SIG-M5 treated with dmso at 0.1 percent for 504 hours (cell line): ENCODE measurements around the gene HOMEZ.
"Not testable (repeated sequence)": the region's sequence is repeated elsewhere in the genome, so short reads cannot be mapped to it uniquely, and the experiment has no call there.

Experiments
- DNase-seq: peaks from one replicate; lab custom pipeline; 2025; ENCODE audit not compliant: unreplicated experiment; lab: John Stamatoyannopoulos, UW

The HOMEZ gene

DNA sequence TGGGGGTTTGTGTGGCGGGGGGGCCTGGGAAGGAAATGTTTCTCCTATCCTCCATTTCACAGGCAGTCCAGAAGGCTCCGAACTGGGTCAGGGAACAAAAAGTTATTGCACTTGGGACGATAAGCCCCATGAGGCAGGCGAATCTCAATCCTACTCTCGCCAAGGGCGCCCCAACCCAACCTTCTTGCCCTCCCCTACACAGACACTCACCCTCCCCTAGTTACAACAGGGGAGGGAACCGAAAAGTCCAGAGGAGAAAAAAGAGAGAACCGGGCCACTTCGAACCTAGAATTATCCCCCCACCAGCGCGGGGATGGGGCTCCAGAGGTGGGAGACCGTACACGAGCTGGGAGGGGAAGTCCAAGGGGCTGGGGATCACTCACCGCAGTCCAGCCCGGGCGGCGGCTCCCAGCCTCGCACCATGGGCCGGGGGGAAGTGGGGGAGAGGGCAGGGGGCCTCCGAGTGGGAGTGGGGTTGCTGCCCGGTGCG, 357 bp downstream of the HOMEZ start:
- DNase-seq: no peak

DNA sequence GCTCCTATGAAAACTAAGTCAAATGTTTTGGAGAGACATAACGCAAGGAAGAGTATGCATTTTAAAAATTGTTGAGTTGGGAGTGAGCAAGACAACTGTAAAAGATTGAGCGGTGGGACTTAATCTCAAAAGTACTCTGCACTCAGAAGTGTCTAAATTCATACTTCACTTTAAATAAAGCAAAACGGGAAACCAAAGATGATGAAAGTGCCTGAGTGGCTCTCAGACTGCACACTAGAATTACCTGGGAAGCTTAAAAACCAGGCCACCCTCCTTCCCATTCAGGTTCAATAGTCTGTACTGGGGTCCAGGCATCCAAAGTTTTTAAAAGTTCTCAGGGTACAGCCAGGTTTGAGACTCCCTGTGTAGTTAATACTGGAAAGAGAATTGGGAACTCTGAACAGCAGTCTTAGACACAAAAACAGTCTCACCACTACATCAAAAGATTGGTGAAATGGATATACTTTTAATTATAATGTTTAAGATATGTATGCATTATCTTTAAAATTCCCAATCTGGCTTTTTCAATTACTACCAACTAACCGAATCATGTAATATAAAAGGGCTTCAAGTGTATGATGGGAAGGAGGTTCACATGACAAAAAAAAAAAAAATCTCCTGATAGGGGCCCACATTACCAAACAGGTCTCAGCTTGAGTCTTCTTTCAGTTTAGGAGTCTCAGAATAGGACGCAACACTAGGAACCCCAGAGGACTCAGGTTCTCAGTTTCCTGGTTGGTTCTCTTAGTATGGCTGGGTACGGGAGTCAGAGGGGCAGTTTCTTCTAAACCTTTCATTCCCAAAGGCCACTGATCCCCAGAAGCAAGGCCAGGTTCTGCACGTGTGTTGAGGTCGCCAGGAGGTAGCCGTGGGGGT, 1.0 kb downstream of the HOMEZ start:
- peak; percentile 51 for DNase-seq

GRCh38 chr14:23281247-23281646, 4.7 kb downstream of the HOMEZ start:
- DNase-seq: no peak

- not testable (repeated sequence) for DNase-seq
Measured at GRCh38 chr14:23277928-23278327, 8.0 kb downstream of the HOMEZ start.

GRCh38 chr14:23277189-23277588, 8.7 kb downstream of the HOMEZ start:
- DNase-seq: no peak

- no peak for DNase-seq
Measured at GRCh38 chr14:23275412-23275811, 10.5 kb downstream of the HOMEZ start.

DNA sequence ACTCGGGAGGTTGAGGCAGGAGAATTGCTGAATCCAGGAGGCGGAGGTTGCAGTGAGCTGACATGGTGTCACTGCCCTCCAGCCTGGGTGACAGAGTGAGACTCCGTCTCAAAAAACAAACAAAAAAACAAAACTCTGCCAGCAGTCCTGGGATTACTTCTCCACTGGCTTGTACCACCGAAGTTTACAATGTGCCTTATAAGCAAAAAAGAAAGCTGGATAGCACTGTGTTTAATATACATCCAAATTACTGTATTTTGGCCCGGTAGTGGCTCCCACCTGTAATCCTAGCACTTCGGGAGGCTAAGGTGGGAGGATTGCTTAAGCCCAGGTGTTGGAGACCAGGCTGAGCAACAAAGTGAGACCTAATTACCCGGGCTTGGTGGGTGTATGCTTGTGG, 16.7 kb downstream of the HOMEZ start:
- no peak for DNase-seq

DNA sequence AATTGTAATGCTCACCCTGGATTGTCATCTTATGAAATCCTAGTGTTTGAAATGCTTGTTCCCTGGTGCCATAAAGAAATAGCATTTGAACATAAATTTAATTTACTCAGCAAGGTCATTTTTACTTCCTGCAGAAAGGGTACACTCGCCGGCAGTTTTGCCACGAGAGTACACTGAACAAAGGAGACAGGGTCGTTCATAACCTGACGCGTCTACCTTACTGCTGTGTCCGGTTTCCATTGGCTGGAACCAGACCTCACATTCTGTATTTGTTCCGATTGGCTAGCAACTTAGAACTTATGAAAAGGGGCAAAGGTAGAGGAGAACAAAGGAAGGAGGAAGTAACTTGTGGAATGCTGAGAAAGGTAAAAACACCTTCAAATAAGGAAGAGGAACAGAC, 25.1 kb downstream of the HOMEZ start:
- not testable (repeated sequence) for DNase-seq

- DNase-seq: no peak
Measured at GRCh38 chr14:23259426-23259825, 26.5 kb downstream of the HOMEZ start.

DNA sequence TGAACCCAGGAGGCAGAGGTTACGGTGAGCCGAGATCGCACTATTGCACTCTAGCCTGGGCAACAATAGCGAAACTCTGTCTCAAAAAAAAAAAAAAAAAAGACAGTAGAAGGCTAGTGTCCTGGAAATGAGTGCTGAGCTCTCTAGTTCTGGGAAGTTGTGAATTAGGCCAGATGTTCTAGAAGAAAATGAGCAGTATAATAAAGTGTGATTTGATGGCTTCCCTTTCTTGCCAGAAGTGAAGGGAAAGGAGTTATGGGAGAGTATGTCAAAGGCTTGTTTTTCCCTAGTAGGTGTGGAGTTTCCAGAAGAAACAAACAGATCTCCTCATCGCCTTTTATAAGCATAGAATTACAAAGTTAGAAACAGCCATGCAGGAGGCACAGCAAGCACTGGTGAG, 27.7 kb downstream of the HOMEZ start:
- DNase-seq: no peak

DNA sequence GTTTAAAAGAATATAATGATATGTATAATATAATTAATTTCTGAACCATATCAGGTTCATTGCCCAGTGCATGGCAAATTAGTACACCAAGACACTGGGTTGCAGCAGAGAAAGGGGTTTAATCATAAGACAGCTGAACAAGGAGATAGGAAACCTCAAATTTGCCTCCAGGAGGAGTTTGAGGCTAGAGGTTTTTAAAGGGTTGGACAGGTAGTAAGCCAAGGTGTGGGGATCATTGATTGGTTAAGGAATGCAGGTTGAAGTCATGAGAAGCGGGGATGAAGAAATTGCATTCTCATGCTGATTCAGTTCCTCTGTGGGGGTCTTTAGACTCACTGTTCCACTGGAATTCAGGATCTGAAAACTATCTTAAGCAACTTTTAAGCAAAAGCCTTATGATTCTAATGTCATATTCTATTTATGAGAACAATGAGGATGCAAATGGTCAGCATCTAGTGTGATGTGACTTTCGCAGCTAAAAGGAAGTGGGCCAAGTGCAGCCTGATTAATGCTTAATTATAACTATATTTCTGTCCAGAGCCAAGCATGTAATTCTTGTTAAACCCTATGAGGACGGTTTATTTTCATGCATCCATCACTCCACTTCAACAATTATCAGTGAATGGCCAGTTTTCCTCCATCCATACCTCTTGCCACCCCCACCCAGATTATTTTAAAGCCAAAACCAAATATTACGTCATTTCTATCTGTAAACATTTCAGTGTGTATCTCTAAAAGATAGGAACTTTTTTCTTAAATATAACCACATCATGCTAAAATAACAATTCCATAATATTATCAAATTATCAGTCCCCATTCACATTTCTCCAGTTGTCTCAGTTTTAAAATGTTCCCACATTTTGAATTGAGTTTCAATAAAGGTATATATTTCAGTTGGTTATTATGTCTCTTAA, 33.3 kb downstream of the HOMEZ start:
- no peak for DNase-seq

GRCh38 chr14:23252006-23252405, 33.9 kb downstream of the HOMEZ start:
- DNase-seq: no peak

DNA sequence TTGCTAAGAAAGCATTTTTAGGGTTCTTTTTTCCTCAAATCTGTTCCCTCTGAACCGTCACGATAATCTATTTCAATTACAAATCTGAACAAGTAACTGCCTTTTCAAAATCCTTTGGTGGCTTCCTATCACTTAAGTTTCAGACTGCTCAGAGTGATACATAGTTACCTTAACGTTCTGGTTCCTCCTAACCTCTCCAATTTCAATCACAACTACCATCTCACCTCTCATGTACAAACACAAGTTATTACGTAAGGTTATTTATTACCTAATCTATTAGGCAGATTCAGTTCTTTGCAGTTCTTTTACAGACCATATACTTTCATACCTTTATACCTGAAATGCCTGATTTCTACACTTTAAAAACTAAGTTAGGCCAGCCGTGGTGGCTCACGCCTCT, 36.1 kb downstream of the HOMEZ start:
- DNase-seq: no peak

DNA sequence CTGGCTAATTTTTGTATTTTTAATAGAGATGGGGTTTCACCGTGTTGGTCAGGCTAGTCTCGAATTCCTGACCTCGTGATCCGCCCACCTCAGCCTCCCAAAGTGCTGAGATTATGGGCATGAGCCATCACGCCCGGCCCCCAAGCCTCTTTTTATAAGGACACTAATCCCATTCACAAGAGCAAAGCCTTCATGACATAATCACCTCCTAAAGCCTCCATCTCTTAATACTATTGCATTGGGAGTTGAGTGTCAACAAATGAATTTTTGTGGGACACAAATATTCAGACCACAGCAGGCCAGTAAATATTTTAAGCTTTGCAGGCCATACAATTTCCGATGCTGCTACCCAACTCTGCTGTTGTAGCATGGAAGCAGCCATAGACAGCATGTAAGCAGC, 37.3 kb downstream of the HOMEZ start:
- DNase-seq: no peak

- DNase-seq: no peak
Measured at GRCh38 chr14:23245282-23245681, 40.6 kb downstream of the HOMEZ start.

GRCh38 chr14:23243066-23243465, 42.9 kb downstream of the HOMEZ start:
- no peak for DNase-seq

DNA sequence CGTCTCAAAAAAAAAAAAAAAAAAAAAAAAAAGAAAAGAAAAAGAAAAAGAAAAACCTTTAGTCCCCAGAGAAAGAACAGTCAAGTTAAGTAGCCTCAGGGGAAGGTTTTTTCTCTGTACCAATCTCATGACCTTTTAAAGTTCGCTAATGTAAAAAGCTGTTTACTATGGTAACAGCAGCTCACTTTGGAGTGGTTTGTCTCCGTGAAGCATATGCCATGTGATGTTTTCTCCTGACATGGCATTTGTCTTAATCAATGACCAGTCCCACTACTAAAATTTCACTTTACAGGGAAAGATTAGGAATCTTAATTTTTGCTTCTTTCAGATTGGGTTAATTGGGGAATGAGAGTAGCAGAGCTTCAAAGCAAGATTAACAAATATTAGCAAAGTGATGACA, 43.9 kb downstream of the HOMEZ start:
- no peak for DNase-seq

DNA sequence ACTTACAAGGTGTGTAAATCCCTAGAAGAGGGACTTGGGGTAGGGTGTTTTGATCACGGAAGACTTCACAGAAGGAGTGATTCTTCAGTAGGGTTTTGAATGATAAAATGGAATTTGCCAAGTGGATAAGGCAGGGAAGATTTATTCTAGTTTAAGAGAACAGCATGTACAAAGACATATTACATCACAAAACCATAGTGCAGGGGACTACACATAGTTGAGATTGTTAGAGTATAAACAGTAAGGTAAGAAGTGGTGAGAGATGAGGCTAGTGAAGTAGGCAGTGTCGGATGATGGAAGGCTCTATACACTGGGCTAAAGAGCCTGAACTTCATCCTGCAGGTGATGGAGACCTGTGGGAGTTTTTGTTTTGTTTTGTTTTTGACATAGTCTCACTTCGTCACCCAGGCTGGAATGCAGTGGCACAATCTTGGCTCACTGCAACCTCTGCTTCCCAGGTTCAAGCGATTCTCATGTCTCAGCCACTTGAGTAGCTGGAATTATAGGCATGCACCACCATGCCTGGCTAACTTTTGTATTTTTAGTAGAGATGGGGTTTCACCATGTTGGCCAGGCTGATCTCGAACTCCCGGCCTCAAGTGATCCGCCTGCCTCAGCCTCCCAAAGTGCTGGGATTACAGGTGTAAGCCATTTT, 44.7 kb downstream of the HOMEZ start:
- DNase-seq: not testable (repeated sequence)

DNA sequence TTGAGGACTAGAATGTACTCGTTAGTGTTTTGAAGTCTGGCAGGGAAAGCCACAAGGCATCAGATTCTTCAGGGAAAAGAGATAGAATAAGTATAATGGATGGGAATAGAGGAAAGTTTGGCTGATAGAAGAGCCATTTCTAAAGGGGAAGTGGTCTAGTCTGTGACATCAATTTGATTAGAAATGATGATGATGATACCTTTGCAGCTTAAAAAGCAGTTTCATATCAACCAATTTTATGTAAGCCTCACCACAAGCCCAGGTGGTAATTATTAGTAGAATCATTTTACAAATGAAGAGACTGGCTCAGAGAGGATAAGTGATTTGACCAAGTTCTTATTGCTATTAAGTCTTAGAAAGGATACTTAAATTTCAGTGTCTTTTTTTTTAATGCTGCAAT, 45.3 kb downstream of the HOMEZ start:
- no peak for DNase-seq

- peak; percentile 89 for DNase-seq
Measured at GRCh38 chr14:23237772-23238594, 47.9 kb downstream of the HOMEZ start, which contains the start of gene RNF212B. Gene RNF212B (plus strand): TSS chr14:23237936. CDS start chr14:23240346, 2,410 bp downstream.
